A549 (cell line): Measurements from ENCODE around the gene PNPLA2. TPM values are rescaled to one million over a fixed set of nuclear protein-coding genes. Genes with fewer than 3 reads are reported as not detected.

ENCODE experiments used
- ATAC-seq, 2 experiments: fragments of 200-7000 bp in 1 of 2; fragments of >200 bp in 1 of 2; cut with Nextera tagmentation in 1 of 2; cut with Tn5 transposase in 1 of 2; 3 replicates each; pipeline versions ENCODE4 v1.8.0 to v1.9.1; 2018 to 2020; ENCODE audit warnings: mild to moderate bottlenecking in 1 of 2, moderate library complexity in 1 of 2
- CTCF ChIA-PET: fragments of 300-600 bp; sonication (Branson Sonifier 250); formaldehyde crosslinking; extraction: SDS; loops from one replicate; lab custom pipeline; 2021; ENCODE audit warnings: antibody characterized with exemption, inconsistent platforms; lab: Yijun Ruan, JAX
- POLR2A ChIA-PET: fragments of 350-600 bp; formaldehyde crosslinking; extraction: SDS; loops from one replicate; lab custom pipeline; 2021; ENCODE audit warnings: antibody characterized with exemption, inconsistent platforms; lab: Yijun Ruan, JAX
- DNase-seq, 2 experiments: peaks; one replicate each; pipeline versions ENCODE4 v3.0.0 to v3.0.0-alpha.2; 2011 to 2016; ENCODE audit warnings: low read depth in 1 of 2, low spot score in 1 of 2
- FAIRE-seq: peaks from 2 replicates; lab custom pipeline; 2011; peaks lifted over from hg19 to GRCh38; lab: Jason Lieb, UNC
- H3K27ac ChIP-seq, 2 experiments: fragments of >200 bp; sonication (Bioruptor Twin); formaldehyde crosslinking; 3 replicates each; pipeline ENCODE4 v1.5.1; 2016 to 2017
- H3K4me1 ChIP-seq: fragments of >200 bp; sonication (Bioruptor Twin); formaldehyde crosslinking; 3 replicates; pipeline ENCODE4 v1.6.1; 2016
- H3K4me2 ChIP-seq: fragments of >200 bp; sonication (Bioruptor Twin); formaldehyde crosslinking; 3 replicates; pipeline ENCODE4 v1.6.1; 2016
- H3K4me3 ChIP-seq: fragments of >200 bp; sonication (Bioruptor Twin); formaldehyde crosslinking; 3 replicates; pipeline ENCODE4 v1.5.1; 2016
- H3K9me3 ChIP-seq: fragments of >200 bp; sonication (Bioruptor Twin); formaldehyde crosslinking; 3 replicates; pipeline ENCODE4 v1.6.1; 2016
- EHF ChIP-seq: fragments of 250-450 bp; sonication (Bioruptor Pico); IDR thresholded peaks from 2 replicates; pipeline ENCODE4 v1.5.0; 2020; ENCODE audit warnings: mild to moderate bottlenecking
- JUN ChIP-seq, 2 experiments: fragments of >200 bp; sonication (Bioruptor Twin); formaldehyde crosslinking; IDR thresholded peaks; 2 replicates in 1 of 2; 3 replicates in 1 of 2; pipeline ENCODE4 v1.6.1; 2016 to 2017
- MAX ChIP-seq: IDR thresholded peaks from 2 replicates; pipeline ENCODE4 v1.6.1; 2012
- PHF8 ChIP-seq: fragments of 200-600 bp; sonication (generic); IDR thresholded peaks from 2 replicates; pipeline ENCODE4 v1.6.1; 2016; ENCODE audit warnings: low read depth, mild to moderate bottlenecking, antibody characterized with exemption, moderate library complexity, borderline replicate concordance
- POLR2A ChIP-seq: IDR thresholded peaks from 2 replicates; pipeline ENCODE4 v1.6.1; 2012; ENCODE audit warnings: mild to moderate bottlenecking, low read length
- POLR2AphosphoS2 ChIP-seq: conservative IDR thresholded peaks from 2 replicates; pipeline ENCODE4 v1.6.1; 2012; ENCODE audit warnings: low read length, improper control_type of control experiment, inconsistent platforms
- REST ChIP-seq: fragments of 200-600 bp; sonication (generic); IDR thresholded peaks from 2 replicates; pipeline ENCODE4 v1.6.1; 2016; ENCODE audit warnings: antibody characterized with exemption, mild to moderate bottlenecking, moderate library complexity
- ZFP36 ChIP-seq: fragments of 450-650 bp; IDR thresholded peaks from 2 replicates; pipeline ENCODE4 v1.6.1; 2014; ENCODE audit warnings: borderline replicate concordance; ENCODE audit not compliant: partially characterized antibody
- WGBS: methylation state at CpG from one replicate; pipeline ENCODE4 v1.1.6; 2017; ENCODE audit errors: missing lambda C conversion rate; 5-methylcytosine and 5-hydroxymethylcytosine counted together
- polyA plus RNA-seq, 4 experiments: library from polyadenylated mRNA; depleted of rRNA in 3 of 4; stranded (reverse); fragments of >200 nt; fragmentation: RNase III in 1 of 4; extraction: RNeasy Plus Mini Kit Qiagen cat#74134 plus additional on column Dnase treatment in 1 of 4; gene quantifications; 2 replicates in 3 of 4; 3 replicates in 1 of 4; pipeline ENCODE4 v1.2.3, GENCODE V29; 2011 to 2017
- TF ChIP-seq, protein P1 (sequence below): fragments of 250-450 bp; sonication (Bioruptor Pico); IDR thresholded peaks from 2 replicates; pipeline ENCODE4 v1.5.0; 2021; ENCODE audit warnings: mild to moderate bottlenecking, moderate library complexity, borderline replicate concordance
- TF ChIP-seq, protein P2 (sequence below): fragments of >200 bp; sonication (Bioruptor Twin); formaldehyde crosslinking; IDR thresholded peaks from 3 replicates; pipeline ENCODE4 v1.5.1; 2016
- TF ChIP-seq, protein P3 (sequence below): fragments of 150-350 bp; IDR thresholded peaks from 2 replicates; pipeline ENCODE4 v1.6.1; 2014; ENCODE audit warnings: low read depth, mild to moderate bottlenecking, low read length
- TF ChIP-seq, protein P4 (sequence below): IDR thresholded peaks from 2 replicates; pipeline ENCODE4 v1.6.1; 2012

The PNPLA2 gene
- polyA plus RNA-seq, 2 of the 4 experiments (the other 2 are of a cell fraction), result 13.2 to 25.4 TPM

DNA sequence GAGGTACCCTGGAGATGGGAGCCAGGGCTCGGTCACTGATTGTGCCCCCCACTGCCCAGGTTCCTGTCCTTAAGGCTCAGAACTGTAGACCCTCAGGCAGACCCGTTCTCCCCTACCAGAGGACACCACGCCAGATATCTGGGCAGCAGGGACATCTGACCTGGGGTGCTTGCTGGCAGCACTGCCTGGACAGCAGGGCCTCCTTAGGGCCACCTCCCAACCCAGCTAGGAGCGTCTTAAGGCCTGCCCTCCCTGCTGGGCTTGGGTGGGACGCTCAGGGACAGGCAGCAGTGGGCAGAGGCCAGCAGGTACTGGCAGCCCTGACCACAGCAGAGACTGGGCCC, 20.5 kb downstream of the PNPLA2 start:
- POLR2A ChIA-PET, result interaction anchor here (3.4 kb wide), 1 partner anchor 20 kb away, joined by 16 read pairs; the partner anchor contains the start of gene PNPLA2
- no peak for FAIRE-seq
- peaks cover 65% of the 10 kb centered on the region for H3K4me1 ChIP-seq

GRCh38 chr11:839875-840617, 21.3 kb downstream of the PNPLA2 start:
- 61% methylated on average over 20 of the region's 25 CpGs for WGBS
- ChIA-PET CTCF (interaction anchor here (1.0 to 3.7 kb wide), 5 partner anchors 8 to 22 kb away, joined by 3 to 21 read pairs (median 3); partner anchors contain the start of gene PNPLA2), POLR2A (interaction anchor here (0.8 to 1.6 kb wide), 2 partner anchors 21 to 26 kb away, joined by 3 to 4 read pairs; partner anchors contain the start of gene PNPLA2)
- peak in 1 of 2 experiments; percentile 67 for DNase-seq
- H3K9me3 ChIP-seq, result no peaks in the 10 kb centered on the region
- TF ChIP-seq, protein P1, sequence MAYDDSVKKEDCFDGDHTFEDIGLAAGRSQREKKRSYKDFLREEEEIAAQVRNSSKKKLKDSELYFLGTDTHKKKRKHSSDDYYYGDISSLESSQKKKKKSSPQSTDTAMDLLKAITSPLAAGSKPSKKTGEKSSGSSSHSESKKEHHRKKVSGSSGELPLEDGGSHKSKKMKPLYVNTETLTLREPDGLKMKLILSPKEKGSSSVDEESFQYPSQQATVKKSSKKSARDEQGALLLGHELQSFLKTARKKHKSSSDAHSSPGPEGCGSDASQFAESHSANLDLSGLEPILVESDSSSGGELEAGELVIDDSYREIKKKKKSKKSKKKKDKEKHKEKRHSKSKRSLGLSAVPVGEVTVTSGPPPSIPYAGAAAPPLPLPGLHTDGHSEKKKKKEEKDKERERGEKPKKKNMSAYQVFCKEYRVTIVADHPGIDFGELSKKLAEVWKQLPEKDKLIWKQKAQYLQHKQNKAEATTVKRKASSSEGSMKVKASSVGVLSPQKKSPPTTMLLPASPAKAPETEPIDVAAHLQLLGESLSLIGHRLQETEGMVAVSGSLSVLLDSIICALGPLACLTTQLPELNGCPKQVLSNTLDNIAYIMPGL (CRISPR knock-in tag), result no peak
- TF ChIP-seq REST (no peak), POLR2AphosphoS2 (peak; percentile 90), JUN (IDR thresholded peaks at IDR 0.05) (peak in 1 of 2 experiments; percentile 5; a peak in 2 of 5 replicates), POLR2A (0 out of 2 replicates have a peak, but pooled peaks have one; percentile 4), MAX (peak; percentile 21; the same call in 1 of the 2 replicates), PHF8 (no peak)
- TF ChIP-seq, protein P2, sequence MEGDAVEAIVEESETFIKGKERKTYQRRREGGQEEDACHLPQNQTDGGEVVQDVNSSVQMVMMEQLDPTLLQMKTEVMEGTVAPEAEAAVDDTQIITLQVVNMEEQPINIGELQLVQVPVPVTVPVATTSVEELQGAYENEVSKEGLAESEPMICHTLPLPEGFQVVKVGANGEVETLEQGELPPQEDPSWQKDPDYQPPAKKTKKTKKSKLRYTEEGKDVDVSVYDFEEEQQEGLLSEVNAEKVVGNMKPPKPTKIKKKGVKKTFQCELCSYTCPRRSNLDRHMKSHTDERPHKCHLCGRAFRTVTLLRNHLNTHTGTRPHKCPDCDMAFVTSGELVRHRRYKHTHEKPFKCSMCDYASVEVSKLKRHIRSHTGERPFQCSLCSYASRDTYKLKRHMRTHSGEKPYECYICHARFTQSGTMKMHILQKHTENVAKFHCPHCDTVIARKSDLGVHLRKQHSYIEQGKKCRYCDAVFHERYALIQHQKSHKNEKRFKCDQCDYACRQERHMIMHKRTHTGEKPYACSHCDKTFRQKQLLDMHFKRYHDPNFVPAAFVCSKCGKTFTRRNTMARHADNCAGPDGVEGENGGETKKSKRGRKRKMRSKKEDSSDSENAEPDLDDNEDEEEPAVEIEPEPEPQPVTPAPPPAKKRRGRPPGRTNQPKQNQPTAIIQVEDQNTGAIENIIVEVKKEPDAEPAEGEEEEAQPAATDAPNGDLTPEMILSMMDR, result peak; percentile 45; the same call in 2 of the 3 replicates
- peak; percentile 4 to 5; a peak in 3 of 6 replicates for ATAC-seq
- peak overlapping the region; percentile 92 for H3K4me2 ChIP-seq
- FAIRE-seq, result no peak
- peaks cover 63% of the 10 kb centered on the region for H3K4me1 ChIP-seq
- H3K27ac ChIP-seq, result peak overlapping the region; percentile 99; a peak in 5 of 6 replicates
- H3K4me3 ChIP-seq, result peak overlapping the region; percentile 100

More for the DNA sequence above, 20.5 kb downstream of the PNPLA2 start:
- peak overlapping the region; percentile 92 for H3K4me2 ChIP-seq
- no peak overlapping the region for H3K4me3 ChIP-seq
- no peaks in the 10 kb centered on the region for H3K9me3 ChIP-seq
- CTCF ChIA-PET, result interaction anchor here (0.9 to 3.7 kb wide), 4 partner anchors 8 to 23 kb away, joined by 3 to 21 read pairs (median 3); partner anchors contain the start of gene CRACR2B
- 100% methylated on average over 1 of the region's 5 CpGs for WGBS
- TF ChIP-seq EHF, result no peak
- no peak; the same call in 1 of the 2 replicates for TF ChIP-seq POLR2A
- peak in 1 of 2 experiments; percentile 22; a peak in 2 of 5 replicates for TF ChIP-seq JUN (IDR thresholded peaks at IDR 0.05)
- no peak for TF ChIP-seq ZFP36
- TF ChIP-seq, protein P3, sequence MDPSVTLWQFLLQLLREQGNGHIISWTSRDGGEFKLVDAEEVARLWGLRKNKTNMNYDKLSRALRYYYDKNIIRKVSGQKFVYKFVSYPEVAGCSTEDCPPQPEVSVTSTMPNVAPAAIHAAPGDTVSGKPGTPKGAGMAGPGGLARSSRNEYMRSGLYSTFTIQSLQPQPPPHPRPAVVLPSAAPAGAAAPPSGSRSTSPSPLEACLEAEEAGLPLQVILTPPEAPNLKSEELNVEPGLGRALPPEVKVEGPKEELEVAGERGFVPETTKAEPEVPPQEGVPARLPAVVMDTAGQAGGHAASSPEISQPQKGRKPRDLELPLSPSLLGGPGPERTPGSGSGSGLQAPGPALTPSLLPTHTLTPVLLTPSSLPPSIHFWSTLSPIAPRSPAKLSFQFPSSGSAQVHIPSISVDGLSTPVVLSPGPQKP, result no peak
- TF ChIP-seq, protein P4, sequence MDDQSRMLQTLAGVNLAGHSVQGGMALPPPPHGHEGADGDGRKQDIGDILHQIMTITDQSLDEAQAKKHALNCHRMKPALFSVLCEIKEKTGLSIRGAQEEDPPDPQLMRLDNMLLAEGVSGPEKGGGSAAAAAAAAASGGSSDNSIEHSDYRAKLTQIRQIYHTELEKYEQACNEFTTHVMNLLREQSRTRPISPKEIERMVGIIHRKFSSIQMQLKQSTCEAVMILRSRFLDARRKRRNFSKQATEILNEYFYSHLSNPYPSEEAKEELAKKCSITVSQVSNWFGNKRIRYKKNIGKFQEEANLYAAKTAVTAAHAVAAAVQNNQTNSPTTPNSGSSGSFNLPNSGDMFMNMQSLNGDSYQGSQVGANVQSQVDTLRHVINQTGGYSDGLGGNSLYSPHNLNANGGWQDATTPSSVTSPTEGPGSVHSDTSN, result peak; percentile 71
- DNase-seq (no peak), ATAC-seq (no peak)
- H3K27ac ChIP-seq, result peak overlapping the region; percentile 61 to 99; a peak in 4 of 6 replicates
